ENCODE measurements around the gene LAMA2. TPM values are rescaled to one million over a fixed set of nuclear protein-coding genes. Genes with fewer than 3 reads are reported as not detected.

Gene LAMA2
- total RNA-seq, 1 experiment from 2014 or later = 4.2 TPM

- Histone ChIP-seq H3K9me3 (ENCODE audit: control insufficient read depth, low read depth, low read length) (no peaks in the 10 kb centered on the region), H2BK120ac (ENCODE audit: low read depth, low read length, poor library complexity, severe bottlenecking) (no peak overlapping the region), H3K79me2 (ENCODE audit: insufficient read depth, low read length) (no peaks in the 10 kb centered on the region), H3K9ac (ENCODE audit: extremely low read depth, insufficient read length, low read length) (no peak overlapping the region), H2AK5ac (ENCODE audit: insufficient read length, low read length) (no peak overlapping the region), H3K14ac (ENCODE audit: insufficient read depth, low read length) (no peak overlapping the region), H3K56ac (ENCODE audit: insufficient read length, low read depth, low read length) (no peak overlapping the region), H3K23me2 (ENCODE audit: insufficient read length, low read depth, low read length, poor library complexity, severe bottlenecking) (no peaks in the 10 kb centered on the region), H3K79me1 (ENCODE audit: insufficient read depth, low read depth, low read length, poor library complexity, severe bottlenecking) (no peaks in the 10 kb centered on the region), H4K5ac (ENCODE audit: insufficient read length, low read depth, low read length) (no peak overlapping the region), H3K23ac (ENCODE audit: insufficient read length, low read depth, low read length) (no peak overlapping the region), H3T11ph (ENCODE audit: low read length) (no peak overlapping the region), H2BK5ac (ENCODE audit: insufficient read length, low read length) (no peak overlapping the region), H2BK12ac (ENCODE audit: insufficient read length, low read depth, low read length) (no peak overlapping the region), H2AFZ (ENCODE audit: low read length) (no peak overlapping the region), H3K27me3 (ENCODE audit: insufficient read depth, low read length) (no peaks in the 10 kb centered on the region), H4K91ac (ENCODE audit: insufficient read length, low read depth, low read length) (no peak overlapping the region), H3K27ac (ENCODE audit: insufficient read length, low read depth, low read length) (no peak overlapping the region), H2BK15ac (ENCODE audit: low read depth, low read length) (no peak overlapping the region), H4K8ac (replicated peaks; ENCODE audit: insufficient read length, low read depth, low read length) (no peak overlapping the region), H3K18ac (ENCODE audit: insufficient read length, low read depth, low read length) (no peak overlapping the region), H2BK20ac (ENCODE audit: low read depth, low read length, poor library complexity, severe bottlenecking) (no peak overlapping the region), H4K20me1 (ENCODE audit: control insufficient read depth, insufficient read depth, insufficient read length) (no peaks in the 10 kb centered on the region), H3K4ac (ENCODE audit: low read depth, low read length) (no peak overlapping the region), H3K4me1 (ENCODE audit: insufficient read depth, low read length) (no peaks in the 10 kb centered on the region; the same call in 1 of the 2 replicates), H3K4me2 (ENCODE audit: insufficient read depth, insufficient read length, low read length) (no peak overlapping the region)
- H3K27ac Mint-ChIP-seq = no peak overlapping the region
- no CpG with 5 or more reads among the region's 1 CpG for WGBS (ENCODE audit: extremely low coverage, insufficient read length, low lambda C conversion rate)
- TF ChIP-seq CTCF (conservative IDR thresholded peaks at IDR 0.05) = no peak
- peaks cover 17 to 18% of the 10 kb centered on the region in 2 experiments for H3K4me1 Mint-ChIP-seq
- H3K36me3 Mint-ChIP-seq (ENCODE audit: insufficient read depth in 1 of 3, low read depth in 3 of 3) = no peaks in the 10 kb centered on the region
- H3K9me3 Mint-ChIP-seq = no peaks in the 10 kb centered on the region
- no peaks in the 10 kb centered on the region for H3K27me3 Mint-ChIP-seq (ENCODE audit: low read depth)
- no peak for DNase-seq
- no peak overlapping the region for H3K4me3 Mint-ChIP-seq
Observed at GRCh38 chr6:129108337-129108736, 225.4 kb downstream of the LAMA2 start.
